Measurements from ENCODE around the gene CAMK1D.

Gene CAMK1D

GRCh38 chr10:12521423-12521822 is 172.1 kb downstream of the CAMK1D start:
- DNase-seq (ENCODE audit: low read depth), result no peak
- TF ChIP-seq MYC (IDR thresholded peaks at IDR 0.05; ENCODE audit: low read depth, low read length) (no peak), CTCF (IDR thresholded peaks at IDR 0.05; ENCODE audit: low read depth, low read length) (no peak), POLR2A (IDR thresholded peaks at IDR 0.05; ENCODE audit: extremely low read depth, insufficient read length) (no peak), MAX (IDR thresholded peaks at IDR 0.05; ENCODE audit: low read depth, low read length) (no peak)

GRCh38 chr10:12526311-12526710 is 177.0 kb downstream of the CAMK1D start:
- no peak overlapping the region for H3K4me3 ChIP-seq (ENCODE audit: low read depth, low read length)
- DNase-seq (ENCODE audit: low read depth), result no peak
- TF ChIP-seq MAX (IDR thresholded peaks at IDR 0.05; ENCODE audit: low read depth, low read length) (no peak), POLR2A (IDR thresholded peaks at IDR 0.05; ENCODE audit: extremely low read depth, insufficient read length) (no peak), MYC (IDR thresholded peaks at IDR 0.05; ENCODE audit: low read depth, low read length) (no peak), CTCF (IDR thresholded peaks at IDR 0.05; ENCODE audit: low read depth, low read length) (no peak)

More at GRCh38 chr10:12521423-12521822, 172.1 kb downstream of the CAMK1D start:
- H3K4me3 ChIP-seq (ENCODE audit: low read depth, low read length), result no peak overlapping the region

GRCh38 chr10:12529976-12530375 is 180.6 kb downstream of the CAMK1D start:
- no peak overlapping the region for H3K4me3 ChIP-seq (ENCODE audit: low read depth, low read length)
- no peak for TF ChIP-seq CTCF (IDR thresholded peaks at IDR 0.05; ENCODE audit: low read depth, low read length)
- TF ChIP-seq POLR2A (IDR thresholded peaks at IDR 0.05; ENCODE audit: extremely low read depth, insufficient read length), result no peak
- no peak for TF ChIP-seq MYC (IDR thresholded peaks at IDR 0.05; ENCODE audit: low read depth, low read length)
- no peak for TF ChIP-seq MAX (IDR thresholded peaks at IDR 0.05; ENCODE audit: low read depth, low read length)
- DNase-seq (ENCODE audit: low read depth), result no peak

DNA sequence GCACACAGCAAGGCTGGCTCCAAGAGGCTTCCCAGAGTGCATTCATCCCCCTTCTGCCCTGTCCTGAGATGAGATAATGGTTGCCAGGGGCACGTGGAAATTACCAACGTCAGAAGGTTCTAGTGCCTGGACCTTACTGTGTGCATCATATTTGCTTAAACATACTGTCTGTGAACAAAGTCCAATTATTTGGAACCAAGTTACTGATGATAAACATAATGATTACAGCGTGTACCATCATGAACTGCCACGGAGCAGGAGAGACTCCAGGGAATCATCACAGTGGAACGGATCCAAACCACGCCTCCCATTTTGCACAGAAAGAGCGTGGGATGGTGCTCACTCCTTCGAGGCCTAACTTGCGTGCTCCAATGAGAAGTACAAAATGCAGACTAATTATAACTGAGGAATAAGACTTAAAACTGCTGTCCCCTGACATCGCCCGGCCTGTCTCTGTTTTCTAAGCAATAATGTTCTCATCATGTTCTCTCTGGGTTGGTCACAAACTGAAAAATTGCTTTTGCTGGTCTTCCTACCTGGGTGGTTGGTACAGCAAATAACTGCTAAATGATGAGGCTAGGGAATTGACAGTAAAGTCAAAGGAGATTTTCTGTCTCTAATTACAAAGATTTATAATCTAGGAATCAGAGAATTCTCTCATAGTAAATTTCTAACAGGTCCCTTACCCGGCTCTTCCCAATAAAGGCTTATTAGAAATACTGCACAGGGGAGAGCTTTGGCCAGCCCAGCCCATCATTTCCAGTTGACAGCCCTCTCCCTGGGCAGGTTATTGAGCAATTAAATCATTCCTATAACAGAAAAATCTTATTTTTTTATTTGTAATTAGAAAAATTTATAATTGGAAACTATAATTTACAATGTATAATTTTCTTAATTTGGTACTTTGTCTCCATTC is 182.2 kb downstream of the CAMK1D start:
- no peak for DNase-seq (ENCODE audit: low read depth)
- TF ChIP-seq CTCF (IDR thresholded peaks at IDR 0.05; ENCODE audit: low read depth, low read length) (no peak), MYC (IDR thresholded peaks at IDR 0.05; ENCODE audit: low read depth, low read length) (no peak), MAX (IDR thresholded peaks at IDR 0.05; ENCODE audit: low read depth, low read length) (no peak), POLR2A (IDR thresholded peaks at IDR 0.05; ENCODE audit: extremely low read depth, insufficient read length) (no peak)

GRCh38 chr10:12533151-12533550 is 183.8 kb downstream of the CAMK1D start:
- TF ChIP-seq MAX (IDR thresholded peaks at IDR 0.05; ENCODE audit: low read depth, low read length), result no peak
- TF ChIP-seq CTCF (IDR thresholded peaks at IDR 0.05; ENCODE audit: low read depth, low read length), result no peak
- no peak for TF ChIP-seq POLR2A (IDR thresholded peaks at IDR 0.05; ENCODE audit: extremely low read depth, insufficient read length)
- no peak for TF ChIP-seq MYC (IDR thresholded peaks at IDR 0.05; ENCODE audit: low read depth, low read length)
- DNase-seq (ENCODE audit: low read depth), result no peak
- no peak overlapping the region for H3K4me3 ChIP-seq (ENCODE audit: low read depth, low read length)

More for the DNA sequence above, 182.2 kb downstream of the CAMK1D start:
- no peak overlapping the region for H3K4me3 ChIP-seq (ENCODE audit: low read depth, low read length)

All from NB4 (cell line).